Upper lobe of right lung (tissue), 1 donor: ENCODE measurements around the gene RNF5. TPM values are rescaled to one million over a fixed set of nuclear protein-coding genes. Genes with fewer than 3 reads are reported as not detected.

ENCODE experiments used
- ATAC-seq: fragments of 200-7000 bp; cut with Tn5 transposase; one replicate; pipeline ENCODE4 v1.9.1; 2020; ENCODE audit warnings: mild to moderate bottlenecking, moderate library complexity
- DNase-seq: peaks from one replicate; pipeline ENCODE4 v3.0.0-alpha.2; 2020
- H3K27ac ChIP-seq: fragments of 200-600 bp; one replicate; pipeline ENCODE4 v1.8.0; 2022
- H3K27me3 ChIP-seq: fragments of 200-600 bp; one replicate; pipeline ENCODE4 v1.8.0; 2022; ENCODE audit warnings: mild to moderate bottlenecking
- H3K36me3 ChIP-seq: fragments of 200-600 bp; one replicate; pipeline ENCODE4 v1.8.0; 2022
- H3K4me1 ChIP-seq: fragments of 200-600 bp; one replicate; pipeline ENCODE4 v1.8.0; 2022
- H3K4me3 ChIP-seq: fragments of 200-600 bp; one replicate; pipeline ENCODE4 v1.8.0; 2022; ENCODE audit warnings: mild to moderate bottlenecking
- H3K9me3 ChIP-seq: fragments of 200-600 bp; one replicate; pipeline ENCODE4 v1.8.0; 2022
- CTCF ChIP-seq: fragments of 200-600 bp; IDR thresholded peaks from one replicate; pipeline ENCODE4 v1.8.0; 2022; ENCODE audit warnings: antibody characterized with exemption
- intact Hi-C: fragments of 100-400 bp; cut with DNase I; formaldehyde crosslinking; loops from one replicate; pipeline ENCODE4 v1.11.0; 2022
- total RNA-seq: library from RNA; stranded (reverse); fragmentation: NEBNext Ultra II Directional; extraction: Animal tissue kit (Norgen Biotek cat#: 25700); gene quantifications from one replicate; pipeline ENCODE4 v1.2.1, GENCODE V29; 2021
- donor health status: DM: no; HTN: yes; CAD: no; lungs with severe emphysema.

The RNF5 gene
- total RNA-seq, 1 donor from 2014 or later, result 44.6 TPM

GRCh38 chr6:32179766-32180405 lies 1.7 kb downstream of the RNF5 start:
- Histone ChIP-seq H3K36me3 (peaks cover 26% of the 10 kb centered on the region), H3K27me3 (no peaks in the 10 kb centered on the region), H3K4me1 (peaks cover 44% of the 10 kb centered on the region), H3K27ac (no peak overlapping the region), H3K4me3 (no peak overlapping the region), H3K9me3 (no peaks in the 10 kb centered on the region)
- no peak for TF ChIP-seq CTCF
- DNase-seq (no peak), ATAC-seq (no peak)
- intact Hi-C loops, result no loop called here

GRCh38 chr6:32181148-32181702 lies 3.0 kb downstream of the RNF5 start:
- intact Hi-C loops, result no loop called here
- peak overlapping the region; percentile 10 for H3K4me3 ChIP-seq
- peak overlapping the region; percentile 19 for H3K27ac ChIP-seq
- no peaks in the 10 kb centered on the region for H3K9me3 ChIP-seq
- ATAC-seq (no peak), DNase-seq (no peak)
- no peak for TF ChIP-seq CTCF
- no peaks in the 10 kb centered on the region for H3K27me3 ChIP-seq
- H3K4me1 ChIP-seq, result peaks cover 41% of the 10 kb centered on the region
- peaks cover 26% of the 10 kb centered on the region for H3K36me3 ChIP-seq

- DNase-seq, result no peak
- intact Hi-C loops, result no loop called here
- peak overlapping the region; percentile 28 for H3K4me3 ChIP-seq
- peaks cover 41% of the 10 kb centered on the region for H3K4me1 ChIP-seq
- no peaks in the 10 kb centered on the region for H3K9me3 ChIP-seq
- no peak for ATAC-seq
- no peaks in the 10 kb centered on the region for H3K27me3 ChIP-seq
- no peak for TF ChIP-seq CTCF
- H3K36me3 ChIP-seq, result peaks cover 34% of the 10 kb centered on the region
- peak overlapping the region; percentile 19 for H3K27ac ChIP-seq
Observed at GRCh38 chr6:32181915-32182529, 3.8 kb downstream of the RNF5 start.

GRCh38 chr6:32182555-32182981 lies 4.4 kb downstream of the RNF5 start:
- H3K36me3 ChIP-seq, result peaks cover 39% of the 10 kb centered on the region
- H3K9me3 ChIP-seq, result no peaks in the 10 kb centered on the region
- no peak for TF ChIP-seq CTCF
- peak overlapping the region; percentile 28 for H3K4me3 ChIP-seq
- DNase-seq (no peak), ATAC-seq (no peak)
- H3K27ac ChIP-seq, result peak overlapping the region; percentile 77
- H3K4me1 ChIP-seq, result peaks cover 40% of the 10 kb centered on the region
- H3K27me3 ChIP-seq, result no peaks in the 10 kb centered on the region
- intact Hi-C loops, result no loop called here

- intact Hi-C loops, result no loop called here
- no peak for TF ChIP-seq CTCF
- peaks cover 40% of the 10 kb centered on the region for H3K4me1 ChIP-seq
- no peak for ATAC-seq
- peak overlapping the region; percentile 28 for H3K4me3 ChIP-seq
- no peaks in the 10 kb centered on the region for H3K9me3 ChIP-seq
- DNase-seq, result no peak
- H3K27me3 ChIP-seq, result no peaks in the 10 kb centered on the region
- peaks cover 42% of the 10 kb centered on the region for H3K36me3 ChIP-seq
- peak overlapping the region; percentile 77 for H3K27ac ChIP-seq
Observed at GRCh38 chr6:32183030-32183429, 4.8 kb downstream of the RNF5 start.
